D721Med (cell line): ENCODE measurements around the gene SPRN.
"Not testable (repeated sequence)": the region's sequence is repeated elsewhere in the genome, so short reads cannot be mapped to it uniquely, and the experiment has no call there.

ENCODE experiments used
- DNase-seq: peaks from one replicate; pipeline ENCODE4 v3.0.0; 2011; ENCODE audit warnings: low spot score; ENCODE audit not compliant: insufficient read length
- FAIRE-seq: peaks from 2 replicates; lab custom pipeline; 2011; peaks lifted over from hg19 to GRCh38; lab: Jason Lieb, UNC
- CTCF ChIP-seq: IDR thresholded peaks from 2 replicates; pipeline ENCODE4 v1.5.1; 2012; ENCODE audit warnings: mild to moderate bottlenecking, control low read depth; ENCODE audit not compliant: insufficient read depth; ENCODE audit errors: missing control alignments

The SPRN gene

GRCh38 chr10:133424601-133425000 lies at the start of gene SPRN:
TSS of gene SPRN (minus strand) at chr10:133424625. CDS start at chr10:133423681, 944 bp downstream.
- not testable (repeated sequence) for DNase-seq, FAIRE-seq

- DNase-seq (no peak), FAIRE-seq (no peak)
- no peak for TF ChIP-seq CTCF
Measured at GRCh38 chr10:133474027-133474426, 49.6 kb upstream of the SPRN start.

- no peak for DNase-seq
- no peak for FAIRE-seq
- TF ChIP-seq CTCF: no peak
Measured at GRCh38 chr10:133473270-133473669, 48.8 kb upstream of the SPRN start.

- TF ChIP-seq CTCF: no peak
- DNase-seq: no peak
- no peak for FAIRE-seq
Measured at GRCh38 chr10:133471300-133472109, 47.1 kb upstream of the SPRN start.

GRCh38 chr10:133469205-133469604 lies 44.8 kb upstream of the SPRN start:
- FAIRE-seq, DNase-seq: not testable (repeated sequence)

GRCh38 chr10:133467286-133467911 lies 43.0 kb upstream of the SPRN start:
- no peak for TF ChIP-seq CTCF
- no peak for FAIRE-seq

GRCh38 chr10:133466683-133467275 lies 42.4 kb upstream of the SPRN start:
- no peak for FAIRE-seq
- no peak for TF ChIP-seq CTCF

More at GRCh38 chr10:133467286-133467911, 43.0 kb upstream of the SPRN start:
- DNase-seq: no peak

More at GRCh38 chr10:133466683-133467275, 42.4 kb upstream of the SPRN start:
- DNase-seq: no peak
